Gastrocnemius medialis (tissue), 4 donors: Measurements from ENCODE around the gene OPN4. TPM values are rescaled to one million over a fixed set of nuclear protein-coding genes. Genes with fewer than 3 reads are reported as not detected.

ENCODE experiments used
- ATAC-seq, 2 donors: fragments of 150-250 bp; one replicate each; pipeline ENCODE4 v1.9.1; 2016
- DNase-seq, 2 donors: peaks; one replicate each; pipeline ENCODE4 v3.0.0-alpha.2; 2019
- H3K27ac ChIP-seq, 4 donors: fragments of 200-600 bp; sonication (generic); 1 replicate in 1 of 4; 2 replicates in 3 of 4; pipeline ENCODE4 v1.5.1; 2016 to 2018; ENCODE audit warnings: mild to moderate bottlenecking in 2 of 4, moderate library complexity in 1 of 4
- H3K27me3 ChIP-seq, 3 donors: fragments of 200-600 bp; sonication (generic) in 2 of 3; 1 replicate in 1 of 3; 2 replicates in 2 of 3; pipeline versions ENCODE4 v1.5.1 to v1.6.0; 2016 to 2019; ENCODE audit warnings: mild to moderate bottlenecking in 1 of 3, moderate library complexity in 1 of 3
- H3K36me3 ChIP-seq, 2 donors: fragments of 200-600 bp; sonication (generic) in 1 of 2; one replicate each; pipeline ENCODE4 v1.5.1; 2017 to 2018
- H3K4me1 ChIP-seq, 2 donors: fragments of 200-600 bp; sonication (generic) in 1 of 2; one replicate each; pipeline ENCODE4 v1.5.1; 2016 to 2017; ENCODE audit warnings: mild to moderate bottlenecking in 2 of 2
- H3K4me3 ChIP-seq, 4 donors: fragments of 200-600 bp; sonication (generic) in 3 of 4; 1 replicate in 1 of 4; 2 replicates in 3 of 4; pipeline ENCODE4 v1.5.1; 2016 to 2019; ENCODE audit warnings: mild to moderate bottlenecking in 2 of 4
- H3K9me3 ChIP-seq, 3 donors: fragments of 200-600 bp; sonication (generic) in 2 of 3; 1 replicate in 1 of 3; 2 replicates in 2 of 3; pipeline ENCODE4 v1.5.1; 2016 to 2019
- CTCF ChIP-seq, 5 experiments: fragments of 450-650 bp in 3 of 5; fragments of 200-600 bp in 2 of 5; sonication (generic) in 2 of 5; IDR thresholded peaks in 4 of 5; conservative IDR thresholded peaks in 1 of 5; 1 replicate in 4 of 5; 2 replicates in 1 of 5; pipeline ENCODE4 v1.5.1; 2016 to 2019; ENCODE audit warnings: antibody characterized with exemption in 5 of 5, mild to moderate bottlenecking in 3 of 5, moderate library complexity in 3 of 5
- POLR2A ChIP-seq, 2 donors: fragments of 450-650 bp; IDR thresholded peaks; one replicate each; pipeline ENCODE4 v1.6.1; 2017; ENCODE audit warnings: antibody characterized with exemption in 2 of 2, mild to moderate bottlenecking in 2 of 2, moderate library complexity in 2 of 2
- in situ Hi-C, 4 donors: fragments of 200-750 bp; cut with MboI; loops; one replicate each; pipeline versions ENCODE4 v1.15.0 to v1.8.0; 2017; ENCODE audit warnings: low sequenced_read_pairs in 4 of 4
- intact Hi-C: fragments of 100-400 bp; cut with DNase I; formaldehyde crosslinking; loops from one replicate; pipeline ENCODE4 v1.15.1; 2023; ENCODE audit warnings: low total_unique reads
- total RNA-seq, 4 donors: library from RNA; depleted of rRNA; stranded (reverse); fragments of >200 nt; gene quantifications; one replicate each; pipeline versions ENCODE4 v1.1.0 to v1.2.3, GENCODE V29; 2016

OPN4 gene
- total RNA-seq, 4 donors from 2014 or later, result 0.13 to 4.2 (median 0.92) TPM; not detected in 1

- H3K27me3 ChIP-seq, result no peaks in the 10 kb centered on the region
- intact Hi-C loops, result no loop called here
- no peak overlapping the region for H3K4me3 ChIP-seq
- H3K9me3 ChIP-seq, result no peaks in the 10 kb centered on the region
- DNase-seq (no peak), ATAC-seq (no peak)
- peak overlapping the region; percentile 9 to 74 (median 52) for H3K27ac ChIP-seq
- no peak for TF ChIP-seq POLR2A (IDR thresholded peaks at IDR 0.05)
- TF ChIP-seq CTCF (IDR thresholded peaks at IDR 0.05 in 4 of 5, conservative IDR thresholded peaks at IDR 0.05 in 1 of 5), result no peak
- peaks cover 0 to 59% of the 10 kb centered on the region in 2 donors for H3K36me3 ChIP-seq
- peaks cover 4 to 13% of the 10 kb centered on the region in 2 donors for H3K4me1 ChIP-seq
- in situ Hi-C loops, result loop anchor here in 2 of 4 donors (5.0 to 10.0 kb wide), 2 partner anchors 195 to 203 kb away; no protein-coding TSS in a partner anchor
Measured at GRCh38 chr10:86699541-86699940, 45.2 kb downstream of the OPN4 start.

- Histone ChIP-seq H3K4me1 (peaks cover 4 to 13% of the 10 kb centered on the region in 2 donors), H3K36me3 (peaks cover 0 to 57% of the 10 kb centered on the region in 2 donors), H3K9me3 (no peaks in the 10 kb centered on the region), H3K27ac (peak overlapping the region; percentile 9 to 74 (median 52)), H3K27me3 (no peaks in the 10 kb centered on the region), H3K4me3 (no peak overlapping the region)
- in situ Hi-C loops (loop anchor here in 3 of 4 donors (5.0 to 10.0 kb wide), 2 partner anchors 195 to 202 kb away; no protein-coding TSS in a partner anchor), intact Hi-C loops (no loop called here)
- ATAC-seq (no peak), DNase-seq (no peak)
- TF ChIP-seq CTCF (IDR thresholded peaks at IDR 0.05 in 4 of 5, conservative IDR thresholded peaks at IDR 0.05 in 1 of 5), result no peak
- TF ChIP-seq POLR2A (IDR thresholded peaks at IDR 0.05), result no peak
Measured at GRCh38 chr10:86699991-86700840, 45.9 kb downstream of the OPN4 start.

GRCh38 chr10:86700851-86701617, 46.7 kb downstream of the OPN4 start:
- Histone ChIP-seq H3K36me3 (peaks cover 0 to 52% of the 10 kb centered on the region in 2 donors), H3K27ac (peak overlapping the region in 1 of 4 donors; percentile 74)
- no peak for ATAC-seq

GRCh38 chr10:86703176-86703575, 48.8 kb downstream of the OPN4 start:
- ATAC-seq (no peak), DNase-seq (no peak)
- Histone ChIP-seq H3K4me1 (peaks cover 16 to 20% of the 10 kb centered on the region in 2 donors), H3K27ac (peak overlapping the region in 1 of 4 donors; percentile 28), H3K36me3 (peaks cover 0 to 36% of the 10 kb centered on the region in 2 donors), H3K27me3 (no peaks in the 10 kb centered on the region), H3K9me3 (no peaks in the 10 kb centered on the region), H3K4me3 (no peak overlapping the region)
- in situ Hi-C loops (loop anchor here in 1 of 4 donors (10.0 kb wide), 1 partner anchor 192 kb away; no protein-coding TSS in a partner anchor), intact Hi-C loops (no loop called here)
- TF ChIP-seq POLR2A (IDR thresholded peaks at IDR 0.05) (no peak), CTCF (IDR thresholded peaks at IDR 0.05 in 4 of 5, conservative IDR thresholded peaks at IDR 0.05 in 1 of 5) (no peak)

More at GRCh38 chr10:86700851-86701617, 46.7 kb downstream of the OPN4 start:
- no peak for DNase-seq
- no peak overlapping the region for H3K4me3 ChIP-seq
- intact Hi-C loops (no loop called here), in situ Hi-C loops (loop anchor here in 1 of 4 donors (10.0 kb wide), 1 partner anchor 194 kb away; no protein-coding TSS in a partner anchor)
- no peaks in the 10 kb centered on the region for H3K9me3 ChIP-seq
- TF ChIP-seq CTCF (IDR thresholded peaks at IDR 0.05 in 4 of 5, conservative IDR thresholded peaks at IDR 0.05 in 1 of 5) (no peak), POLR2A (IDR thresholded peaks at IDR 0.05) (no peak)
- peaks cover 9 to 13% of the 10 kb centered on the region in 2 donors for H3K4me1 ChIP-seq
- no peaks in the 10 kb centered on the region for H3K27me3 ChIP-seq
